GM23338 (cell line): ENCODE results near the gene INPP4B. TPM values are rescaled to one million over a fixed set of nuclear protein-coding genes. Genes with fewer than 3 reads are reported as not detected.

Source experiments
- ATAC-seq: fragments of 200-7000 bp; cut with Tn5 transposase; 3 replicates; pipeline ENCODE4 v1.9.1; 2020
- DNase-seq: peaks from one replicate; pipeline ENCODE4 v3.0.0-alpha.2; 2015; ENCODE audit warnings: low spot score
- H2AFZ ChIP-seq: fragments of 200-600 bp; sonication (generic); 2 replicates; pipeline ENCODE4 v1.8.0; 2016; ENCODE audit warnings: antibody characterized with exemption, mild to moderate bottlenecking, moderate library complexity
- H3F3A ChIP-seq: fragments of 200-600 bp; sonication (generic); replicated peaks from 2 replicates; pipeline ENCODE4 v1.8.0; 2017; ENCODE audit warnings: antibody characterized with exemption, mixed run types, low read depth
- H3K27ac ChIP-seq: fragments of 200-600 bp; sonication (generic); 2 replicates; pipeline ENCODE4 v1.6.1; 2016; ENCODE audit warnings: low read depth
- H3K27me3 ChIP-seq: fragments of 200-600 bp; sonication (generic); 2 replicates; pipeline ENCODE4 v1.8.0; 2016; ENCODE audit warnings: mild to moderate bottlenecking, mixed run types, moderate library complexity; ENCODE audit not compliant: insufficient read depth
- H3K36me3 ChIP-seq: fragments of 200-600 bp; sonication (generic); 2 replicates; pipeline ENCODE4 v1.8.0; 2016; ENCODE audit warnings: mild to moderate bottlenecking; ENCODE audit not compliant: insufficient read depth
- H3K4me1 ChIP-seq: fragments of 200-600 bp; sonication (generic); 2 replicates; pipeline ENCODE4 v1.8.0; 2016; ENCODE audit warnings: mild to moderate bottlenecking, moderate library complexity; ENCODE audit not compliant: insufficient read depth
- H3K4me2 ChIP-seq: fragments of 200-600 bp; sonication (generic); 2 replicates; pipeline ENCODE4 v1.7.1; 2017; ENCODE audit warnings: mixed run types
- H3K4me3 ChIP-seq: fragments of 200-600 bp; sonication (generic); 2 replicates; pipeline ENCODE4 v1.6.1; 2016; ENCODE audit warnings: mixed run types
- H3K79me2 ChIP-seq: fragments of 200-600 bp; sonication (generic); replicated peaks from 2 replicates; pipeline ENCODE4 v1.8.0; 2017; ENCODE audit warnings: mild to moderate bottlenecking; ENCODE audit not compliant: insufficient read depth
- H3K9me2 ChIP-seq: fragments of 200-600 bp; sonication (generic); 2 replicates; pipeline ENCODE4 v1.8.0; 2017; ENCODE audit not compliant: insufficient read depth
- H4K20me1 ChIP-seq: fragments of 200-600 bp; sonication (generic); replicated peaks from 2 replicates; pipeline ENCODE4 v1.8.0; 2017; ENCODE audit warnings: mild to moderate bottlenecking; ENCODE audit not compliant: insufficient read depth
- H3K27ac Mint-ChIP-seq: 2 replicates; pipeline ENCODE4 v1.8.0; 2020; ENCODE audit warnings: inconsistent platforms, mild to moderate bottlenecking, moderate library complexity, mixed read lengths
- H3K27me3 Mint-ChIP-seq: 3 replicates; pipeline ENCODE4 v1.8.0; 2022; ENCODE audit warnings: low read depth, mild to moderate bottlenecking, moderate library complexity, mixed read lengths, inconsistent platforms; ENCODE audit not compliant: insufficient read depth, poor library complexity
- H3K36me3 Mint-ChIP-seq: 3 replicates; pipeline ENCODE4 v1.8.0; 2021; ENCODE audit warnings: low read depth, mild to moderate bottlenecking, inconsistent platforms, moderate library complexity, mixed read lengths
- H3K4me1 Mint-ChIP-seq: 3 replicates; pipeline ENCODE4 v1.8.0; 2020; ENCODE audit warnings: mild to moderate bottlenecking, inconsistent platforms, mixed read lengths
- H3K4me3 Mint-ChIP-seq: 3 replicates; pipeline ENCODE4 v1.8.0; 2021; ENCODE audit warnings: moderate library complexity, mild to moderate bottlenecking, inconsistent platforms, mixed read lengths
- H3K9me3 Mint-ChIP-seq: 3 replicates; pipeline ENCODE4 v1.8.0; 2020; ENCODE audit warnings: moderate library complexity, mild to moderate bottlenecking, inconsistent platforms, mixed read lengths
- CREB1 ChIP-seq: fragments of 250-450 bp; sonication (Bioruptor Pico); IDR thresholded peaks from 2 replicates; pipeline ENCODE4 v1.5.0; 2020; ENCODE audit warnings: low read depth, mild to moderate bottlenecking, moderate library complexity
- EZH2 ChIP-seq: fragments of 200-600 bp; sonication (generic); IDR thresholded peaks from one replicate; pipeline ENCODE4 v1.8.0; 2017; ENCODE audit warnings: antibody characterized with exemption, mild to moderate bottlenecking, low read depth; ENCODE audit not compliant: unreplicated experiment
- EZH2phosphoT487 ChIP-seq: fragments of 200-600 bp; sonication (generic); IDR thresholded peaks from one replicate; pipeline ENCODE4 v1.8.1; 2018; ENCODE audit warnings: antibody characterized with exemption; ENCODE audit not compliant: unreplicated experiment
- JUNB ChIP-seq: IDR thresholded peaks from one replicate; pipeline ENCODE4 v1.6.1; 2016; ENCODE audit warnings: antibody characterized with exemption; ENCODE audit not compliant: unreplicated experiment
- NANOG ChIP-seq: IDR thresholded peaks from 2 replicates; pipeline ENCODE4 v1.6.1; 2016; ENCODE audit warnings: antibody characterized with exemption, borderline replicate concordance
- POLR2AphosphoS5 ChIP-seq: IDR thresholded peaks from 2 replicates; pipeline ENCODE4 v1.6.1; 2016; ENCODE audit warnings: antibody characterized with exemption, low read depth
- STAT1 ChIP-seq: IDR thresholded peaks from one replicate; pipeline ENCODE4 v1.6.1; 2016; ENCODE audit warnings: antibody characterized with exemption; ENCODE audit not compliant: unreplicated experiment
- ZNF114 ChIP-seq: fragments of 250-450 bp; sonication (Bioruptor Pico); IDR thresholded peaks from 2 replicates; pipeline ENCODE4 v1.5.0; 2020; ENCODE audit warnings: mild to moderate bottlenecking, moderate library complexity
- ZNF331 ChIP-seq: fragments of 250-450 bp; sonication (Bioruptor Pico); IDR thresholded peaks from 2 replicates; pipeline ENCODE4 v1.5.0; 2020; ENCODE audit warnings: low read depth, mild to moderate bottlenecking, moderate library complexity
- polyA plus RNA-seq: library from polyadenylated mRNA; unstranded; fragments of >200 nt; fragmentation: Nextera tagmentation; extraction: Ambion mirVana; gene quantifications from 2 replicates; pipeline ENCODE4 v1.2.1, GENCODE V29; 2016
- total RNA-seq: library from RNA; depleted of rRNA; stranded (reverse); fragments of >200 nt; shearing (Covaris generic); gene quantifications from 2 replicates; pipeline ENCODE4 v1.2.3, GENCODE V29; 2014
- TF ChIP-seq, protein P1 (sequence below), 2 experiments: fragments of 200-600 bp in 1 of 2; sonication (generic) in 1 of 2; conservative IDR thresholded peaks; 2 replicates each; pipeline versions ENCODE4 v1.5.1 to v1.6.1; 2016 to 2017; ENCODE audit warnings: antibody characterized with exemption in 2 of 2, low read depth in 2 of 2, mild to moderate bottlenecking in 2 of 2, moderate library complexity in 1 of 2
- TF ChIP-seq, protein P2 (sequence below): IDR thresholded peaks from one replicate; pipeline ENCODE4 v1.6.1; 2018; ENCODE audit warnings: antibody characterized with exemption; ENCODE audit not compliant: unreplicated experiment
- TF ChIP-seq, protein P3 (sequence below): fragments of 250-450 bp; sonication (Bioruptor Pico); IDR thresholded peaks from 2 replicates; pipeline ENCODE4 v1.5.0; 2020; ENCODE audit warnings: mild to moderate bottlenecking, moderate library complexity
- TF ChIP-seq, protein P4 (sequence below): IDR thresholded peaks from 2 replicates; pipeline ENCODE4 v1.6.1; 2016; ENCODE audit warnings: antibody characterized with exemption

INPP4B gene
- total and polyA plus RNA-seq, 2 experiments from 2014 or later: 0.11 to 0.14 TPM

DNA sequence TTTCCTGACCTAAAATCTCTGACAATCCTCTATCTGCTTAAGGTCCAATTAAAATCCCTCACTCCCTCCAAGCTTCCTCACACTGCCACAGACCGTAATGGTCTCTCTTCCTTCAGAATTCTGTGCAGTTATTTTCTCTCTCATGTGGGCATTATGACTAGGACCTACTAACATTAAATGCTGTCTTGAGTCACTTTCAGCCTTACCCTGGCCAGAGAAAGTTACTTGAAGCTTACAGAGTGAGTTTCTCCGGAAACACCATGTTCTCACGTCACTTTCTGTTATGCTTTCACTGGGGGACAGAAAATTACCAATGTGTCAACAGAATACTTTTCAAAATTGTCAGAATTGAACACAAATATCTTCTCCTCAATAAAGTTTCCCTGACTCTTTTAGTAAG lies 271.8 kb downstream of the INPP4B start:
- no peak for ATAC-seq
- Mint-ChIP-seq H3K4me3 (no peak overlapping the region), H3K4me1 (peaks cover 4% of the 10 kb centered on the region), H3K36me3 (no peaks in the 10 kb centered on the region), H3K27me3 (no peaks in the 10 kb centered on the region), H3K27ac (no peak overlapping the region), H3K9me3 (no peaks in the 10 kb centered on the region)
- Histone ChIP-seq H3K4me3 (no peak overlapping the region), H3K27ac (no peak overlapping the region), H3K4me1 (no peaks in the 10 kb centered on the region; the same call in 1 of the 2 replicates), H3K36me3 (no peaks in the 10 kb centered on the region), H2AFZ (peak overlapping the region; percentile 56; the same call in 1 of the 2 replicates), H3K4me2 (no peak overlapping the region), H3K27me3 (no peaks in the 10 kb centered on the region), H3F3A (no peaks in the 10 kb centered on the region), H3K79me2 (no peaks in the 10 kb centered on the region), H3K9me2 (no peaks in the 10 kb centered on the region), H4K20me1 (no peaks in the 10 kb centered on the region)
- DNase-seq: no peak
- no peak for TF ChIP-seq STAT1
- TF ChIP-seq, protein P1, sequence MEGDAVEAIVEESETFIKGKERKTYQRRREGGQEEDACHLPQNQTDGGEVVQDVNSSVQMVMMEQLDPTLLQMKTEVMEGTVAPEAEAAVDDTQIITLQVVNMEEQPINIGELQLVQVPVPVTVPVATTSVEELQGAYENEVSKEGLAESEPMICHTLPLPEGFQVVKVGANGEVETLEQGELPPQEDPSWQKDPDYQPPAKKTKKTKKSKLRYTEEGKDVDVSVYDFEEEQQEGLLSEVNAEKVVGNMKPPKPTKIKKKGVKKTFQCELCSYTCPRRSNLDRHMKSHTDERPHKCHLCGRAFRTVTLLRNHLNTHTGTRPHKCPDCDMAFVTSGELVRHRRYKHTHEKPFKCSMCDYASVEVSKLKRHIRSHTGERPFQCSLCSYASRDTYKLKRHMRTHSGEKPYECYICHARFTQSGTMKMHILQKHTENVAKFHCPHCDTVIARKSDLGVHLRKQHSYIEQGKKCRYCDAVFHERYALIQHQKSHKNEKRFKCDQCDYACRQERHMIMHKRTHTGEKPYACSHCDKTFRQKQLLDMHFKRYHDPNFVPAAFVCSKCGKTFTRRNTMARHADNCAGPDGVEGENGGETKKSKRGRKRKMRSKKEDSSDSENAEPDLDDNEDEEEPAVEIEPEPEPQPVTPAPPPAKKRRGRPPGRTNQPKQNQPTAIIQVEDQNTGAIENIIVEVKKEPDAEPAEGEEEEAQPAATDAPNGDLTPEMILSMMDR (conservative IDR thresholded peaks at IDR 0.05; ENCODE audit: low read depth in 2 of 2): no peak
- TF ChIP-seq ZNF114: no peak
- no peak for TF ChIP-seq ZNF331 (CRISPR knock-in tag)
- TF ChIP-seq CREB1: no peak
- no peak for TF ChIP-seq JUNB
- TF ChIP-seq, protein P2, sequence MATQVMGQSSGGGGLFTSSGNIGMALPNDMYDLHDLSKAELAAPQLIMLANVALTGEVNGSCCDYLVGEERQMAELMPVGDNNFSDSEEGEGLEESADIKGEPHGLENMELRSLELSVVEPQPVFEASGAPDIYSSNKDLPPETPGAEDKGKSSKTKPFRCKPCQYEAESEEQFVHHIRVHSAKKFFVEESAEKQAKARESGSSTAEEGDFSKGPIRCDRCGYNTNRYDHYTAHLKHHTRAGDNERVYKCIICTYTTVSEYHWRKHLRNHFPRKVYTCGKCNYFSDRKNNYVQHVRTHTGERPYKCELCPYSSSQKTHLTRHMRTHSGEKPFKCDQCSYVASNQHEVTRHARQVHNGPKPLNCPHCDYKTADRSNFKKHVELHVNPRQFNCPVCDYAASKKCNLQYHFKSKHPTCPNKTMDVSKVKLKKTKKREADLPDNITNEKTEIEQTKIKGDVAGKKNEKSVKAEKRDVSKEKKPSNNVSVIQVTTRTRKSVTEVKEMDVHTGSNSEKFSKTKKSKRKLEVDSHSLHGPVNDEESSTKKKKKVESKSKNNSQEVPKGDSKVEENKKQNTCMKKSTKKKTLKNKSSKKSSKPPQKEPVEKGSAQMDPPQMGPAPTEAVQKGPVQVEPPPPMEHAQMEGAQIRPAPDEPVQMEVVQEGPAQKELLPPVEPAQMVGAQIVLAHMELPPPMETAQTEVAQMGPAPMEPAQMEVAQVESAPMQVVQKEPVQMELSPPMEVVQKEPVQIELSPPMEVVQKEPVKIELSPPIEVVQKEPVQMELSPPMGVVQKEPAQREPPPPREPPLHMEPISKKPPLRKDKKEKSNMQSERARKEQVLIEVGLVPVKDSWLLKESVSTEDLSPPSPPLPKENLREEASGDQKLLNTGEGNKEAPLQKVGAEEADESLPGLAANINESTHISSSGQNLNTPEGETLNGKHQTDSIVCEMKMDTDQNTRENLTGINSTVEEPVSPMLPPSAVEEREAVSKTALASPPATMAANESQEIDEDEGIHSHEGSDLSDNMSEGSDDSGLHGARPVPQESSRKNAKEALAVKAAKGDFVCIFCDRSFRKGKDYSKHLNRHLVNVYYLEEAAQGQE: no peak
- TF ChIP-seq, protein P3, sequence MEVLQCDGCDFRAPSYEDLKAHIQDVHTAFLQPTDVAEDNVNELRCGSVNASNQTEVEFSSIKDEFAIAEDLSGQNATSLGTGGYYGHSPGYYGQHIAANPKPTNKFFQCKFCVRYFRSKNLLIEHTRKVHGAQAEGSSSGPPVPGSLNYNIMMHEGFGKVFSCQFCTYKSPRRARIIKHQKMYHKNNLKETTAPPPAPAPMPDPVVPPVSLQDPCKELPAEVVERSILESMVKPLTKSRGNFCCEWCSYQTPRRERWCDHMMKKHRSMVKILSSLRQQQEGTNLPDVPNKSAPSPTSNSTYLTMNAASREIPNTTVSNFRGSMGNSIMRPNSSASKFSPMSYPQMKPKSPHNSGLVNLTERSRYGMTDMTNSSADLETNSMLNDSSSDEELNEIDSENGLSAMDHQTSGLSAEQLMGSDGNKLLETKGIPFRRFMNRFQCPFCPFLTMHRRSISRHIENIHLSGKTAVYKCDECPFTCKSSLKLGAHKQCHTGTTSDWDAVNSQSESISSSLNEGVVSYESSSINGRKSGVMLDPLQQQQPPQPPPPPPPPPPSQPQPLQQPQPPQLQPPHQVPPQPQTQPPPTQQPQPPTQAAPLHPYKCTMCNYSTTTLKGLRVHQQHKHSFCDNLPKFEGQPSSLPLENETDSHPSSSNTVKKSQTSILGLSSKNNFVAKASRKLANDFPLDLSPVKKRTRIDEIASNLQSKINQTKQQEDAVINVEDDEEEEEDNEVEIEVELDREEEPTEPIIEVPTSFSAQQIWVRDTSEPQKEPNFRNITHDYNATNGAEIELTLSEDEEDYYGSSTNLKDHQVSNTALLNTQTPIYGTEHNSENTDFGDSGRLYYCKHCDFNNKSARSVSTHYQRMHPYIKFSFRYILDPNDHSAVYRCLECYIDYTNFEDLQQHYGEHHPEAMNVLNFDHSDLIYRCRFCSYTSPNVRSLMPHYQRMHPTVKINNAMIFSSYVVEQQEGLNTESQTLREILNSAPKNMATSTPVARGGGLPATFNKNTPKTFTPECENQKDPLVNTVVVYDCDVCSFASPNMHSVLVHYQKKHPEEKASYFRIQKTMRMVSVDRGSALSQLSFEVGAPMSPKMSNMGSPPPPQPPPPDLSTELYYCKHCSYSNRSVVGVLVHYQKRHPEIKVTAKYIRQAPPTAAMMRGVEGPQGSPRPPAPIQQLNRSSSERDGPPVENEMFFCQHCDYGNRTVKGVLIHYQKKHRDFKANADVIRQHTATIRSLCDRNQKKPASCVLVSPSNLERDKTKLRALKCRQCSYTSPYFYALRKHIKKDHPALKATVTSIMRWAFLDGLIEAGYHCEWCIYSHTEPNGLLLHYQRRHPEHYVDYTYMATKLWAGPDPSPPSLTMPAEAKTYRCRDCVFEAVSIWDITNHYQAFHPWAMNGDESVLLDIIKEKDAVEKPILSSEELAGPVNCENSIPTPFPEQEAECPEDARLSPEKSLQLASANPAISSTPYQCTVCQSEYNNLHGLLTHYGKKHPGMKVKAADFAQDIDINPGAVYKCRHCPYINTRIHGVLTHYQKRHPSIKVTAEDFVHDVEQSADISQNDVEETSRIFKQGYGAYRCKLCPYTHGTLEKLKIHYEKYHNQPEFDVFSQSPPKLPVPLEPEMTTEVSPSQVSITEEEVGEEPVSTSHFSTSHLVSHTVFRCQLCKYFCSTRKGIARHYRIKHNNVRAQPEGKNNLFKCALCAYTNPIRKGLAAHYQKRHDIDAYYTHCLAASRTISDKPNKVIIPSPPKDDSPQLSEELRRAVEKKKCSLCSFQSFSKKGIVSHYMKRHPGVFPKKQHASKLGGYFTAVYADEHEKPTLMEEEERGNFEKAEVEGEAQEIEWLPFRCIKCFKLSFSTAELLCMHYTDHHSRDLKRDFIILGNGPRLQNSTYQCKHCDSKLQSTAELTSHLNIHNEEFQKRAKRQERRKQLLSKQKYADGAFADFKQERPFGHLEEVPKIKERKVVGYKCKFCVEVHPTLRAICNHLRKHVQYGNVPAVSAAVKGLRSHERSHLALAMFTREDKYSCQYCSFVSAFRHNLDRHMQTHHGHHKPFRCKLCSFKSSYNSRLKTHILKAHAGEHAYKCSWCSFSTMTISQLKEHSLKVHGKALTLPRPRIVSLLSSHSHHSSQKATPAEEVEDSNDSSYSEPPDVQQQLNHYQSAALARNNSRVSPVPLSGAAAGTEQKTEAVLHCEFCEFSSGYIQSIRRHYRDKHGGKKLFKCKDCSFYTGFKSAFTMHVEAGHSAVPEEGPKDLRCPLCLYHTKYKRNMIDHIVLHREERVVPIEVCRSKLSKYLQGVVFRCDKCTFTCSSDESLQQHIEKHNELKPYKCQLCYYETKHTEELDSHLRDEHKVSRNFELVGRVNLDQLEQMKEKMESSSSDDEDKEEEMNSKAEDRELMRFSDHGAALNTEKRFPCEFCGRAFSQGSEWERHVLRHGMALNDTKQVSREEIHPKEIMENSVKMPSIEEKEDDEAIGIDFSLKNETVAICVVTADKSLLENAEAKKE (CRISPR knock-in tag): no peak
- TF ChIP-seq NANOG: no peak
- TF ChIP-seq, protein P4, sequence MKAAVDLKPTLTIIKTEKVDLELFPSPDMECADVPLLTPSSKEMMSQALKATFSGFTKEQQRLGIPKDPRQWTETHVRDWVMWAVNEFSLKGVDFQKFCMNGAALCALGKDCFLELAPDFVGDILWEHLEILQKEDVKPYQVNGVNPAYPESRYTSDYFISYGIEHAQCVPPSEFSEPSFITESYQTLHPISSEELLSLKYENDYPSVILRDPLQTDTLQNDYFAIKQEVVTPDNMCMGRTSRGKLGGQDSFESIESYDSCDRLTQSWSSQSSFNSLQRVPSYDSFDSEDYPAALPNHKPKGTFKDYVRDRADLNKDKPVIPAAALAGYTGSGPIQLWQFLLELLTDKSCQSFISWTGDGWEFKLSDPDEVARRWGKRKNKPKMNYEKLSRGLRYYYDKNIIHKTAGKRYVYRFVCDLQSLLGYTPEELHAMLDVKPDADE: no peak
- TF ChIP-seq EZH2phosphoT487: no peak
- no peak for TF ChIP-seq EZH2
- TF ChIP-seq POLR2AphosphoS5: no peak
